NAMALWA (cell line): ENCODE results near the gene CPXM1.

Experiments
- DNase-seq: peaks from one replicate; pipeline ENCODE4 v3.0.0-alpha.2; 2015; ENCODE audit warnings: low spot score

Gene CPXM1

GRCh38 chr20:2763186-2763585, 37.2 kb downstream of the CPXM1 start:
- no peak for DNase-seq

- no peak for DNase-seq
Measured at GRCh38 chr20:2762578-2763131, 37.8 kb downstream of the CPXM1 start.

- no peak for DNase-seq
Measured at GRCh38 chr20:2761885-2762284, 38.5 kb downstream of the CPXM1 start.

GRCh38 chr20:2760952-2761305, 39.5 kb downstream of the CPXM1 start:
- DNase-seq, result no peak

- DNase-seq, result no peak
Measured at GRCh38 chr20:2760297-2760951, 40.0 kb downstream of the CPXM1 start.

- no peak for DNase-seq
Measured at GRCh38 chr20:2759603-2760296, 40.7 kb downstream of the CPXM1 start.

GRCh38 chr20:2759143-2759542, 41.3 kb downstream of the CPXM1 start:
- no peak for DNase-seq

- DNase-seq, result no peak
Measured at GRCh38 chr20:2757969-2758368, 42.5 kb downstream of the CPXM1 start.

- no peak for DNase-seq
Measured at GRCh38 chr20:2757001-2757400, 43.4 kb downstream of the CPXM1 start.

- no peak for DNase-seq
Measured at GRCh38 chr20:2756056-2756611, 44.3 kb downstream of the CPXM1 start.

GRCh38 chr20:2755451-2756055, 44.9 kb downstream of the CPXM1 start:
- DNase-seq, result no peak

- no peak for DNase-seq
Measured at GRCh38 chr20:2754424-2754823, 46.0 kb downstream of the CPXM1 start.

GRCh38 chr20:2753461-2754040, 46.9 kb downstream of the CPXM1 start:
- DNase-seq, result no peak

GRCh38 chr20:2752567-2753460, 47.6 kb downstream of the CPXM1 start:
- no peak for DNase-seq

- no peak for DNase-seq
Measured at GRCh38 chr20:2751878-2752566, 48.4 kb downstream of the CPXM1 start.

GRCh38 chr20:2751347-2751877, 49.0 kb downstream of the CPXM1 start:
- DNase-seq, result no peak

GRCh38 chr20:2750491-2751251, 49.8 kb downstream of the CPXM1 start:
- peak; percentile 27 for DNase-seq

GRCh38 chr20:2749951-2750490, 50.4 kb downstream of the CPXM1 start:
- DNase-seq, result no peak

GRCh38 chr20:2749343-2749950, 51.0 kb downstream of the CPXM1 start:
- no peak for DNase-seq
